ENCODE results near the gene ZGPAT. TPM values are rescaled to one million over a fixed set of nuclear protein-coding genes. Genes with fewer than 3 reads are reported as not detected.
A peak's percentile ranks its signal among the peaks of the same experiment; 100 is the strongest.

ZGPAT gene
- total RNA-seq, 2 donors from 2014 or later, result 28.8 to 29.5 TPM

DNA sequence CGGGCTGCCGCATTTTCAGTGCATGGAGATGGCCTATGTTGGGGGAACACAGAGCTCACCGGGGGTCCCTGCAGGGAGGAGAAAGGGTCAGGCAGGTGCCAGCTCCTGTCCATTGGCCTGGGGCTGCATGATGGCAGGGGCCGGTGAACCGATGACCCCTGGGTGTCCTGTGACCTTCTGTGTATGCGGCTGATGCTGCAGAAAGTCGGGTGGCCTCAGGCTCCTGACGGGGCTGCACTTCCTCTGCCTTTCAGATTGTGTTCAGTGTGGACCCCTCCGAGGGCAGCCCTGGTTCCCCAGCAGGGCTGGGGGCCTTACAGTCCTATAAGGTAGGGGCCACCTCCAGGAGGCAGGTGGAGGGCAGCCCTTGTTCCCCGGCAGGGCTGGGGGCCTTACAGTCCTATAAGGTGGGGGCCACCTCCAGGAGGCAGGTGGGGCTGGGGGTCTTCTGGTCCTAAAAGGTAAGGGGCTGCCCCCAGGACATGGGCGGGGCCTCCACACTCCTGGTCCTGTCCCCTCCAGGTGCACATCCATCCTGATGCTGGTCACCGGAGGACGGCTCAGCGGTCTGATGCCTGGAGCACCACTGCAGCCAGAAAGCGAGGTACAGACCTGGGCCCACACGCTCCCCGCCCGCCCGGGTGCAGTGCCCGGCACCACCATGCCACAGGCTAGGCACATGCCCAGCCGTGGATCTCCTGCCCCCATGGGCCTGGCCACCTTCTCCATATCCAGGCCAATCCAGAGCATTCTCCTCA is 22.4 kb upstream of the ZGPAT start:
- Histone ChIP-seq H3K27ac (ENCODE audit: low read depth, low read length) (no peak overlapping the region), H3K4me1 (ENCODE audit: control insufficient read depth, insufficient read depth, low read length) (no peaks in the 10 kb centered on the region), H3K36me3 (ENCODE audit: control insufficient read depth, insufficient read depth, low read length) (no peaks in the 10 kb centered on the region), H3K9me3 (ENCODE audit: control insufficient read depth, low read length) (no peaks in the 10 kb centered on the region), H3K27me3 (ENCODE audit: control insufficient read depth, insufficient read depth, low read length, poor library complexity, severe bottlenecking) (no peaks in the 10 kb centered on the region), H3K9ac (ENCODE audit: extremely low read depth, low read length, poor library complexity, severe bottlenecking) (no peak overlapping the region), H3K4me3 (ENCODE audit: low read length) (no peak overlapping the region)
- H3K4me3 Mint-ChIP-seq, result no peak overlapping the region
- WGBS, 2 experiments (ENCODE audit: insufficient coverage in 1 of 2, insufficient read length in 1 of 2), result 88 to 92% methylated on average over 10 to 21 of the region's 21 CpGs
- TF ChIP-seq, protein P1, sequence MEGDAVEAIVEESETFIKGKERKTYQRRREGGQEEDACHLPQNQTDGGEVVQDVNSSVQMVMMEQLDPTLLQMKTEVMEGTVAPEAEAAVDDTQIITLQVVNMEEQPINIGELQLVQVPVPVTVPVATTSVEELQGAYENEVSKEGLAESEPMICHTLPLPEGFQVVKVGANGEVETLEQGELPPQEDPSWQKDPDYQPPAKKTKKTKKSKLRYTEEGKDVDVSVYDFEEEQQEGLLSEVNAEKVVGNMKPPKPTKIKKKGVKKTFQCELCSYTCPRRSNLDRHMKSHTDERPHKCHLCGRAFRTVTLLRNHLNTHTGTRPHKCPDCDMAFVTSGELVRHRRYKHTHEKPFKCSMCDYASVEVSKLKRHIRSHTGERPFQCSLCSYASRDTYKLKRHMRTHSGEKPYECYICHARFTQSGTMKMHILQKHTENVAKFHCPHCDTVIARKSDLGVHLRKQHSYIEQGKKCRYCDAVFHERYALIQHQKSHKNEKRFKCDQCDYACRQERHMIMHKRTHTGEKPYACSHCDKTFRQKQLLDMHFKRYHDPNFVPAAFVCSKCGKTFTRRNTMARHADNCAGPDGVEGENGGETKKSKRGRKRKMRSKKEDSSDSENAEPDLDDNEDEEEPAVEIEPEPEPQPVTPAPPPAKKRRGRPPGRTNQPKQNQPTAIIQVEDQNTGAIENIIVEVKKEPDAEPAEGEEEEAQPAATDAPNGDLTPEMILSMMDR (conservative IDR thresholded peaks at IDR 0.05), result no peak
- no peaks in the 10 kb centered on the region for H3K9me3 Mint-ChIP-seq
- H3K27ac Mint-ChIP-seq, result no peak overlapping the region
- H3K36me3 Mint-ChIP-seq (ENCODE audit: low read depth), result no peaks in the 10 kb centered on the region
- no peak for DNase-seq
- no peaks in the 10 kb centered on the region for H3K4me1 Mint-ChIP-seq
- H3K27me3 Mint-ChIP-seq (ENCODE audit: insufficient read depth), result no peaks in the 10 kb centered on the region

GRCh38 chr20:63686094-63686491 is 21.7 kb upstream of the ZGPAT start:
- H3K27ac Mint-ChIP-seq, result no peak overlapping the region
- no peak overlapping the region for H3K9ac ChIP-seq (ENCODE audit: extremely low read depth, low read length, poor library complexity, severe bottlenecking)
- no peak overlapping the region for H3K4me3 ChIP-seq (ENCODE audit: low read length)
- H3K27ac ChIP-seq (ENCODE audit: low read depth, low read length), result peak overlapping the region; percentile 81
- H3K4me1 Mint-ChIP-seq, result no peaks in the 10 kb centered on the region
- no peak overlapping the region for H3K4me3 Mint-ChIP-seq
- no peaks in the 10 kb centered on the region for H3K27me3 Mint-ChIP-seq (ENCODE audit: insufficient read depth)
- 95 to 96% methylated on average over 23 to 24 of the region's 24 CpGs for WGBS, 2 experiments (ENCODE audit: insufficient coverage in 1 of 2, insufficient read length in 1 of 2)
- H3K9me3 ChIP-seq (ENCODE audit: control insufficient read depth, low read length), result no peaks in the 10 kb centered on the region
- no peaks in the 10 kb centered on the region for H3K9me3 Mint-ChIP-seq
- TF ChIP-seq, protein P1 (conservative IDR thresholded peaks at IDR 0.05), result no peak
- no peaks in the 10 kb centered on the region for H3K36me3 Mint-ChIP-seq (ENCODE audit: low read depth)
- H3K27me3 ChIP-seq (ENCODE audit: control insufficient read depth, insufficient read depth, low read length, poor library complexity, severe bottlenecking), result no peaks in the 10 kb centered on the region
- DNase-seq, result no peak
- no peaks in the 10 kb centered on the region for H3K4me1 ChIP-seq (ENCODE audit: control insufficient read depth, insufficient read depth, low read length)
- H3K36me3 ChIP-seq (ENCODE audit: control insufficient read depth, insufficient read depth, low read length), result no peaks in the 10 kb centered on the region

GRCh38 chr20:63686492-63687321 is 21.1 kb upstream of the ZGPAT start:
- Mint-ChIP-seq H3K27ac (no peak overlapping the region), H3K27me3 (ENCODE audit: insufficient read depth) (no peaks in the 10 kb centered on the region), H3K4me3 (no peak overlapping the region), H3K36me3 (ENCODE audit: low read depth) (peaks cover 4% of the 10 kb centered on the region), H3K9me3 (no peaks in the 10 kb centered on the region), H3K4me1 (no peaks in the 10 kb centered on the region)
- TF ChIP-seq, protein P1 (conservative IDR thresholded peaks at IDR 0.05), result no peak
- Histone ChIP-seq H3K4me1 (ENCODE audit: control insufficient read depth, insufficient read depth, low read length) (no peaks in the 10 kb centered on the region), H3K4me3 (ENCODE audit: low read length) (no peak overlapping the region), H3K36me3 (ENCODE audit: control insufficient read depth, insufficient read depth, low read length) (no peaks in the 10 kb centered on the region), H3K27ac (ENCODE audit: low read depth, low read length) (peak overlapping the region; percentile 81), H3K9ac (ENCODE audit: extremely low read depth, low read length, poor library complexity, severe bottlenecking) (no peak overlapping the region), H3K9me3 (ENCODE audit: control insufficient read depth, low read length) (no peaks in the 10 kb centered on the region), H3K27me3 (ENCODE audit: control insufficient read depth, insufficient read depth, low read length, poor library complexity, severe bottlenecking) (no peaks in the 10 kb centered on the region)
- DNase-seq, result no peak
- WGBS, 2 experiments (ENCODE audit: insufficient coverage in 1 of 2, insufficient read length in 1 of 2), result 84 to 93% methylated on average over 32 to 45 of the region's 45 CpGs
